HG03108 (cell line): ENCODE data around the gene CARS1.

ENCODE experiments used
- ATAC-seq: cut with Tn5 transposase; IDR thresholded peaks from one replicate; pipeline ENCODE4 v1.9.1; 2021; ENCODE audit warnings: moderate library complexity; ENCODE audit not compliant: unreplicated experiment

The CARS1 gene

GRCh38 chr11:2963112-2963754 lies 94.0 kb downstream of the CARS1 start:
- no peak for ATAC-seq

GRCh38 chr11:2961080-2961479 lies 96.1 kb downstream of the CARS1 start:
- no peak for ATAC-seq

GRCh38 chr11:2960139-2960538 lies 97.1 kb downstream of the CARS1 start:
- no peak for ATAC-seq

- ATAC-seq, result no peak
These were observed 99.0 kb downstream of the CARS1 start for GRCh38 chr11:2958251-2958650.

- no peak for ATAC-seq
These were observed 101.2 kb downstream of the CARS1 start for GRCh38 chr11:2955906-2956476.

GRCh38 chr11:2954263-2954662 lies 103.0 kb downstream of the CARS1 start:
- ATAC-seq, result no peak

- ATAC-seq, result no peak
These were observed 104.9 kb downstream of the CARS1 start for GRCh38 chr11:2952290-2952689.

GRCh38 chr11:2951231-2952110 lies 105.8 kb downstream of the CARS1 start:
- ATAC-seq, result no peak
